SK-N-SH (cell line): ENCODE measurements around the gene RASAL2.

Source experiments
- CTCF ChIP-seq: fragments of 200-600 bp; sonication (generic); IDR thresholded peaks from 2 replicates; pipeline ENCODE4 v1.6.1; 2017; ENCODE audit warnings: antibody characterized with exemption, mild to moderate bottlenecking, moderate library complexity
- EP300 ChIP-seq, 2 experiments: IDR thresholded peaks; 2 replicates each; pipeline versions ENCODE4 v1.4.0 to v1.6.1; 2012; ENCODE audit warnings: borderline replicate concordance in 1 of 2, low read depth in 1 of 2, low read length in 1 of 2
- EZH2phosphoT487 ChIP-seq: fragments of 200-600 bp; sonication (generic); IDR thresholded peaks from 2 replicates; pipeline ENCODE4 v1.6.1; 2017; ENCODE audit warnings: low read depth, mixed run types, mild to moderate bottlenecking, antibody characterized with exemption, moderate library complexity, borderline replicate concordance
- RCOR1 ChIP-seq: fragments of 150-350 bp; IDR thresholded peaks from 2 replicates; pipeline ENCODE4 v1.6.1; 2017; ENCODE audit warnings: antibody characterized with exemption, low read length
- REST ChIP-seq: IDR thresholded peaks from 2 replicates; pipeline ENCODE4 v1.6.1; 2012; ENCODE audit warnings: mild to moderate bottlenecking, low read depth, low read length, moderate library complexity
- YY1 ChIP-seq: IDR thresholded peaks from 2 replicates; pipeline ENCODE4 v1.4.0; 2012; ENCODE audit warnings: low read depth, mild to moderate bottlenecking
- ZBTB33 ChIP-seq: IDR thresholded peaks from 2 replicates; pipeline ENCODE4 v1.4.0; 2012; ENCODE audit warnings: low read depth, borderline replicate concordance
- TF ChIP-seq, protein P1 (sequence below): fragments of 150-350 bp; IDR thresholded peaks from 2 replicates; pipeline ENCODE4 v1.6.1; 2017; ENCODE audit warnings: antibody characterized with exemption, low read length, low read depth, borderline replicate concordance

DNA sequence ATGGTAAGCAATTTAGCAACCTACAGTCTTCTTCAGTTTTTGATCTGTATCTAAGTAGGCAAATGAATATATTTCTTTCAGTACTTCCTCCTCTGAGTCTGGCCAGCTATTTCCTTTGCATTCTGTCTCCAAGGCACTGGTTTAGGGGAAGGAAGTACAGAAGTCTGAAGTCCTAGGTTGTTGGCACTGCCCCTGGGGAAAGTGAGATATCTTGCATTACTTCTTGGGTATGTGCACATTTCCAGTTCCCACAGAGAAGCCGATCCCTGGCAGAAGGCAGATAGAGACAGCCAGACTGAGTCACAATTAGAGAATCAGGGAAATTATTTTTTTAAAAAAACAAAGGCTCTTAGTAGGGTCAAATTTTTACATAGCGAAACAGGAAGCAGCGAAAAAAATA is 98.8 kb downstream of the RASAL2 start:
- TF ChIP-seq EP300 (IDR thresholded peaks at IDR 0.05; ENCODE audit: borderline replicate concordance in 1 of 2, low read depth in 1 of 2, low read length in 1 of 2) (no peak), EZH2phosphoT487 (no peak), CTCF (no peak), REST (no peak), ZBTB33 (no peak), YY1 (no peak), RCOR1 (no peak)
- TF ChIP-seq, protein P1, sequence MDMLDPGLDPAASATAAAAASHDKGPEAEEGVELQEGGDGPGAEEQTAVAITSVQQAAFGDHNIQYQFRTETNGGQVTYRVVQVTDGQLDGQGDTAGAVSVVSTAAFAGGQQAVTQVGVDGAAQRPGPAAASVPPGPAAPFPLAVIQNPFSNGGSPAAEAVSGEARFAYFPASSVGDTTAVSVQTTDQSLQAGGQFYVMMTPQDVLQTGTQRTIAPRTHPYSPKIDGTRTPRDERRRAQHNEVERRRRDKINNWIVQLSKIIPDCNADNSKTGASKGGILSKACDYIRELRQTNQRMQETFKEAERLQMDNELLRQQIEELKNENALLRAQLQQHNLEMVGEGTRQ = no peak
